Esophagus squamous epithelium (tissue), 5 donors: ENCODE measurements around the gene DUSP14. TPM values are rescaled to one million over a fixed set of nuclear protein-coding genes. Genes with fewer than 3 reads are reported as not detected.

Source experiments
- DNase-seq: peaks from one replicate; lab custom pipeline; 2025; lab: John Stamatoyannopoulos, UW
- H3K27ac ChIP-seq, 4 donors: fragments of 200-600 bp; sonication (generic); one replicate each; pipeline ENCODE4 v1.5.1; 2016 to 2019; ENCODE audit warnings: mild to moderate bottlenecking in 1 of 4
- H3K27me3 ChIP-seq, 4 donors: fragments of 200-600 bp; sonication (generic); 1 replicate in 3 of 4; 2 replicates in 1 of 4; pipeline versions ENCODE4 v1.5.1 to v1.6.0; 2017 to 2021; ENCODE audit warnings: antibody characterized with exemption in 1 of 4
- H3K36me3 ChIP-seq, 3 donors: fragments of 200-600 bp; sonication (generic); one replicate each; pipeline ENCODE4 v1.5.1; 2016 to 2019
- H3K4me1 ChIP-seq, 3 donors: fragments of 200-600 bp; sonication (generic); one replicate each; pipeline ENCODE4 v1.5.1; 2017 to 2019
- H3K4me3 ChIP-seq, 4 donors: fragments of 200-600 bp; sonication (generic); 1 replicate in 3 of 4; 2 replicates in 1 of 4; pipeline ENCODE4 v1.5.1; 2016 to 2019; ENCODE audit warnings: mild to moderate bottlenecking in 2 of 4, moderate library complexity in 1 of 4
- H3K9me3 ChIP-seq, 3 donors: fragments of 200-600 bp; sonication (generic); one replicate each; pipeline ENCODE4 v1.5.1; 2016 to 2019
- POLR2A ChIP-seq, 4 donors: fragments of 450-650 bp; IDR thresholded peaks; one replicate each; pipeline ENCODE4 v1.6.1; 2017; ENCODE audit warnings: antibody characterized with exemption in 4 of 4, mild to moderate bottlenecking in 4 of 4, moderate library complexity in 3 of 4
- WGBS, 2 donors: methylation state at CpG; one replicate each; pipeline ENCODE4 v1.1.5; 2018; 5-methylcytosine and 5-hydroxymethylcytosine counted together
- intact Hi-C: fragments of 100-400 bp; cut with DNase I; formaldehyde crosslinking; loops from one replicate; pipeline ENCODE4 v1.15.0; 2022
- total RNA-seq, 4 donors: library from RNA; depleted of rRNA; stranded (reverse); fragments of >200 nt; gene quantifications; one replicate each; pipeline ENCODE4 v1.1.0, GENCODE V29; 2016
- TF ChIP-seq, protein P1 (sequence below), 6 experiments: fragments of 450-650 bp in 4 of 6; fragments of 200-600 bp in 2 of 6; sonication (generic) in 2 of 6; IDR thresholded peaks; one replicate each; pipeline ENCODE4 v1.5.1; 2016 to 2019; ENCODE audit warnings: antibody characterized with exemption in 6 of 6, mild to moderate bottlenecking in 4 of 6, moderate library complexity in 4 of 6
- donor health status: DM: yes; HTN: yes; CAD: no.

The DUSP14 gene
- total RNA-seq, 4 donors from 2014 or later: 11.4 to 28.8 (median 20.4) TPM

DNA sequence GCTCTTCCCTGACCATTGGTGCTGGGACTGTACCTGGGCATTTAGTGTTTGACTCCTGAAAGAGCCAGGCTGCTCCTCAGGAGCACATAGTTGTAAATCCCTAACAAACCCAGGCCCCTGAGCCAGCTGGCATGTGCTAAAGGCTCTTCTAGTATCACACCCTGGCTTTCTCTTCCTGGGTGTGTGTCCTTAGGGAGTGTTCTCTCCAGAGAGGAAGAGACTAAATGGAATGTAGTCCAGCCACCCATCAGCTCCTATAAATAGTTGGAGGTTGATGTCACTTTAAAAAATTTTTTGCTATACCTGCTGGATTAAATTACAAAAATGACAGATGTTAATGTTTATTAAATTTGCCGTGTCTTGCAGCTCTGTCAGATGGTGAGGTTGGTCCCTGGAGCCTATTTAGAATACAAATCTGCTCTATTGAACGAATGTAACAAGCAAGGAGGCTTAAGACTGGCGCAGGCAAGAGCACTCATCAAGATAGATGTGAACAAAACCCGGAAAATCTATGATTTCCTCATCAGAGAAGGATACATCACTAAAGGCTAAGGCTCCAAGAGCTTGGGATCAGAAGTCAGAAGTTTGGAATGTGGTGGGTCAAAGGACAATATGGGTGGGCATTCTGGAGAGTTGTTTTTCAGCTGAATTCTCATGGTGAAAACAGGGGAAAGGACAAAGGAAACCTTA lies 13.1 kb upstream of the DUSP14 start:
- no peak for DNase-seq
- intact Hi-C loops: no loop called here
- TF ChIP-seq, protein P1, sequence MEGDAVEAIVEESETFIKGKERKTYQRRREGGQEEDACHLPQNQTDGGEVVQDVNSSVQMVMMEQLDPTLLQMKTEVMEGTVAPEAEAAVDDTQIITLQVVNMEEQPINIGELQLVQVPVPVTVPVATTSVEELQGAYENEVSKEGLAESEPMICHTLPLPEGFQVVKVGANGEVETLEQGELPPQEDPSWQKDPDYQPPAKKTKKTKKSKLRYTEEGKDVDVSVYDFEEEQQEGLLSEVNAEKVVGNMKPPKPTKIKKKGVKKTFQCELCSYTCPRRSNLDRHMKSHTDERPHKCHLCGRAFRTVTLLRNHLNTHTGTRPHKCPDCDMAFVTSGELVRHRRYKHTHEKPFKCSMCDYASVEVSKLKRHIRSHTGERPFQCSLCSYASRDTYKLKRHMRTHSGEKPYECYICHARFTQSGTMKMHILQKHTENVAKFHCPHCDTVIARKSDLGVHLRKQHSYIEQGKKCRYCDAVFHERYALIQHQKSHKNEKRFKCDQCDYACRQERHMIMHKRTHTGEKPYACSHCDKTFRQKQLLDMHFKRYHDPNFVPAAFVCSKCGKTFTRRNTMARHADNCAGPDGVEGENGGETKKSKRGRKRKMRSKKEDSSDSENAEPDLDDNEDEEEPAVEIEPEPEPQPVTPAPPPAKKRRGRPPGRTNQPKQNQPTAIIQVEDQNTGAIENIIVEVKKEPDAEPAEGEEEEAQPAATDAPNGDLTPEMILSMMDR (IDR thresholded peaks at IDR 0.05): no peak
- TF ChIP-seq POLR2A (IDR thresholded peaks at IDR 0.05): no peak
- no peaks in the 10 kb centered on the region for H3K9me3 ChIP-seq
- H3K27ac ChIP-seq: peak overlapping the region; percentile 45 to 72 (median 64)
- H3K36me3 ChIP-seq: peaks cover 0 to 76% (median 16%) of the 10 kb centered on the region in 3 donors
- no peak overlapping the region for H3K4me3 ChIP-seq
- 22 to 66% methylated on average over 4 of the region's 4 CpGs for WGBS, 2 donors
- H3K27me3 ChIP-seq: no peaks in the 10 kb centered on the region
- peaks cover 0 to 47% (median 21%) of the 10 kb centered on the region in 3 donors for H3K4me1 ChIP-seq

DNA sequence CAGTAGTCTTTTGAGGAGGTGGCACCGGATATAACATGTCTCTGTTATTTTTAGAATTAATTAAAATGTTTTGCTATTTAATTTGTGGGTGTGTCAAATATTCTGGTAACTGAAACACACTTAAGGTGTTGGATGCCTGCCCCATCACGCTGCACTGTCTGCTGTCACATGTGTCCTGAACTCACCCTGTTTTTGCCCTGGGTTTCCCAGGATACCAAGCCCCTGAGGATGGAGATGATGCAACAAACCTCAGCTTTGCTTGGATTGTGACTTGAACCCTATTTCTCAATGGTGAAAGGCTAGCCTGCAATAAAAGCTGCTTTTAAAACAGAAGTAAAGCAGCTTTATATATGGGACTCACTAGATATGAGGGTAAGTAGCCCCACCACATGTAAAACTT lies 11.5 kb upstream of the DUSP14 start:
- peak overlapping the region in 3 of 4 donors; percentile 7 to 57 (median 27) for H3K27ac ChIP-seq
- intact Hi-C loops: no loop called here
- TF ChIP-seq, protein P1 (IDR thresholded peaks at IDR 0.05): no peak
- no peak for TF ChIP-seq POLR2A (IDR thresholded peaks at IDR 0.05)
- no peaks in the 10 kb centered on the region for H3K9me3 ChIP-seq
- 20 to 22% methylated on average over 2 of the region's 2 CpGs for WGBS, 2 donors
- H3K36me3 ChIP-seq: peaks cover 0 to 60% (median 14%) of the 10 kb centered on the region in 3 donors
- H3K4me3 ChIP-seq: no peak overlapping the region
- no peaks in the 10 kb centered on the region for H3K27me3 ChIP-seq
- peaks cover 0 to 58% (median 23%) of the 10 kb centered on the region in 3 donors for H3K4me1 ChIP-seq
- no peak for DNase-seq

DNA sequence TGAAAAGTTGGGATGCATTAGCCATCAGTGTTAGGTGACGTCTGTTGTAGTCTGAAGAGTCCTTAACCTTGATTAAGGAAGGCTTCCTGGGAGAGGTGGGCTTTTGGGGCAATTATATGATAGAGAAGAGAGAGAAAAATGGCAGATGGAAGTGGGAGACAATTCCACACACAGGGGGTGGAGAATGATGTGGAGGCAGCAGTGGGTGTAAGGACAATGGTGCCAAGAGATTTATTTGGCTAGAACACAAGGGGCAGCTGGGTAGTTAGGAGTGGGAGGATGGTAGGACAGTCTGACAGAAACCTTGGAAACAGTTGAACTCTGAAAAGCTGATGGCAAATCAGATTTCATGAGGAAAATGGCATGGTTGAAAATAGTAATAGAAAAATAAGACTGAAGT lies 10.7 kb upstream of the DUSP14 start:
- Histone ChIP-seq H3K27ac (no peak overlapping the region), H3K36me3 (peaks cover 0 to 51% (median 8%) of the 10 kb centered on the region in 3 donors), H3K9me3 (no peaks in the 10 kb centered on the region), H3K4me1 (peaks cover 0 to 66% (median 23%) of the 10 kb centered on the region in 3 donors), H3K27me3 (no peaks in the 10 kb centered on the region), H3K4me3 (no peak overlapping the region)
- 100% methylated on average over 1 of the region's 1 CpG for WGBS, 2 donors
- DNase-seq: no peak
- TF ChIP-seq, protein P1 (IDR thresholded peaks at IDR 0.05): no peak
- no peak for TF ChIP-seq POLR2A (IDR thresholded peaks at IDR 0.05)
- intact Hi-C loops: no loop called here

DNA sequence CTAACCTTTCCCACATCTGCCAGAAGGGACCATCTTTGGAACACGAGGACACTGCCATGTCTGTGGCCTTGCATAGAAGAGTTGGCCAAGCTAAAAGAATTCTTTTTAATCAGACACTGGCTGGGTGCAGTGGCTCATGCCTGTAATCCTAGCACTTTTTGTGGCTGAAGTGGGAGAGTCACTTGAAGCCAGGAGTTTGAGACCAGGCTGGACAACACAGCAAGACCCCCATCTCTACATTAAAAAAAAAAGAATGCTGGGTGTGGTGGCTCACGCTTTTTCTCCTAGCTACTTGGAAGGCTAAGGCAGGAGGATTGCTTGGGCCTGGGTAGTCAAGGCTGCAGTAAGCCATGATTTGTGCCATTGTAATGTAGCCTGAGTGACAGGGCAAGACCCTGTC lies 9.3 kb upstream of the DUSP14 start:
- Histone ChIP-seq H3K9me3 (no peaks in the 10 kb centered on the region), H3K4me3 (no peak overlapping the region), H3K4me1 (peaks cover 0 to 71% (median 23%) of the 10 kb centered on the region in 3 donors), H3K27ac (peak overlapping the region in 2 of 4 donors; percentile 14 to 47), H3K36me3 (peaks cover 0 to 37% (median 0%) of the 10 kb centered on the region in 3 donors), H3K27me3 (no peaks in the 10 kb centered on the region)
- 77 to 94% methylated on average over 2 of the region's 2 CpGs for WGBS, 2 donors
- no peak for TF ChIP-seq POLR2A (IDR thresholded peaks at IDR 0.05)
- intact Hi-C loops: no loop called here
- DNase-seq: no peak

DNA sequence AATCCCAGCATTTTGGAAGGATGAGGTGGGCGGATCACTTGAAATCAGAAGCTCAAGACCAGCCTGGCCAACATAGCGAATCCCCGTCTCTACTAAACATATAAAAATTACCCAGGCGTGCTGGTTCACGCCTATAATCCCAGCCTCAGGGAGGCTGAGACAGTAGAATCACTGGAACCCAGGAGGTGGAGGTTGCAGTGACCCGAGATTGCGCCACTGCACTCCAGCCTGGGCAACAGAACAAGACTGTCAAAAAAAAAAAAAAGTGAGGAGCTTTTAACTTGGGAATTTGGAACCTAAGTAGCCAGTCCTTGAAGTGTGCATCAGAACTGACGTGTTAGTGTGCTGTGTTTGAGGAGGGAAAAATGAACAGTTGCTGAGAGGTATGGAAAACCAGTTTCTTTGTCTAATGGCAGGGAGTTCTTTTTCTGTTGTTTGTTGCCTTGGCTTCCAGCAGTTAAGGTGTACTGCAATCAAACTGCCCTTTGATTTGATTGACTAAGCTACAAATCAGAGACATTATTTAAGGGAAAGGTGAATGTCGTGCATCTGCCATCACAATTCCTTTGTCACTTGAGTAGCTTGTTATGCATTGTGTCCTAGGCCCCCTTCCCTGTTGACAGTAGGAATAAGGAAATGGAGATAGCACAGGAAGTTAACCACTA lies 8.6 kb upstream of the DUSP14 start:
- Histone ChIP-seq H3K36me3 (peaks cover 0 to 30% (median 0%) of the 10 kb centered on the region in 3 donors), H3K9me3 (no peaks in the 10 kb centered on the region), H3K4me1 (peaks cover 0 to 64% (median 22%) of the 10 kb centered on the region in 3 donors), H3K27ac (peak overlapping the region; percentile 5 to 47 (median 22)), H3K27me3 (no peaks in the 10 kb centered on the region), H3K4me3 (no peak overlapping the region)
- DNase-seq: no peak
- intact Hi-C loops: no loop called here
- no peak for TF ChIP-seq POLR2A (IDR thresholded peaks at IDR 0.05)
- TF ChIP-seq, protein P1 (IDR thresholded peaks at IDR 0.05): no peak
- WGBS, 2 donors: 46 to 52% methylated on average over 5 to 9 of the region's 9 CpGs
